HG02885 (cell line): Measurements from ENCODE around the gene CLIP4.

Experiments
- ATAC-seq: cut with Tn5 transposase; IDR thresholded peaks from one replicate; pipeline ENCODE4 v1.9.1; 2021; ENCODE audit warnings: mild to moderate bottlenecking; ENCODE audit not compliant: unreplicated experiment, poor library complexity

The CLIP4 gene

DNA sequence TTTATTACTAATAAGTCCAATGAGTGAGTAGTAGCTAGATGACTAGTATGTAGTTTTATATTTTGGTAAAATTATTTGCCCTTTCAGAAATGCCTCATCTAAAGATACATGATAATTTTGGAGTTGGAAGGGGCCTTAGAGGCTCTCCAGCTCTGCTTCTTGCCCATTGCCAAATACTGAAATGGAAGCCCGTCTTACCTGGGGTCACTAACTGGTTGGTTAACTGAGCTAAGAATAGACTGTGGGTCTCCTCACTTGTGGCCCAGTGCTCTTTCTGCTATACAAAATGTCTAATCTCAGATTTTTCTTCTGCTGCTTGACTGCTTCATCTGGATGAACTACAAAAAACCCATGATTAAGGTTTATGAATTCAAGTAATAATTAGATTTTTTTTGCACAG, 67.1 kb downstream of the CLIP4 start:
- no peak for ATAC-seq

DNA sequence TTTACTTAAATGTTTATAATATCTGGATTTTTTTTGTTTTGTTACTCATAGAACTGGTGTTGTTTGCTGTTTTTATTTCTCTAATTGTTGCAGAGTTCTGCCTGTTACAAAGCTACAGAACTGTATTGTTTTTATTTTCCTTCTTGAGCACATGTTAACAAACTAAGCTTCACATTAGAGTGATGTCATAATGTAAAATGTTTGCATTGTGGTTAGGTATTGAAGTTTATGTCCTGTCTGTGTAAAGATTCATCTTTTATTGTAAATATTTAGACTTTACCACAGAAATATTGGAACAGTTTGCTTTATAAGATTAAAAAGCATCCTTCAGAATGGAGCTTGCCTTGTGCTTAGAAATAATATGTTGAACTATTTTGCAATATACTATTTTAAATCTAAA, 67.7 kb downstream of the CLIP4 start:
- ATAC-seq: no peak

GRCh38 chr2:29184531-29184930, 69.3 kb downstream of the CLIP4 start:
- no peak for ATAC-seq

DNA sequence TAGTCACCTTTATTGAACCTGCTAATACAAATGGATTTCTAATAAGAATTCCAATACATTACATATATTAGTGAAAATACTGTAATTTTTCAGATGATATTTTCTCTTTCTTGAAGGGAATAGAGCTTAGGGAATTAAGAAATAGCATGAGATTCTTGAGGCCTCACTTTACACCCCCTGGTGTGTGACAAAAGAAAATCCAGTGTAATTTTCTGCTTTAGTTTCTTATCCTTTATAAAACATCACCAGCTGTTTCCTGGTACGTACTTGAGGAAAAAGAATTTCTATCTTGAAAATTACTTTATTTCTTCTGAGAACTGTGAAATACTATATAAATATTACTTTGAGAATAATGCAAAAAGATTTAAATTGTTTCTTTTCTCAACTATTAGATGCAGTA, 71.6 kb downstream of the CLIP4 start:
- no peak for ATAC-seq

- ATAC-seq: no peak
These were observed 72.7 kb downstream of the CLIP4 start for GRCh38 chr2:29187926-29188325.

- ATAC-seq: no peak
These were observed 73.8 kb downstream of the CLIP4 start for GRCh38 chr2:29189052-29189451.

GRCh38 chr2:29191817-29192216, 76.6 kb downstream of the CLIP4 start:
- ATAC-seq: no peak

DNA sequence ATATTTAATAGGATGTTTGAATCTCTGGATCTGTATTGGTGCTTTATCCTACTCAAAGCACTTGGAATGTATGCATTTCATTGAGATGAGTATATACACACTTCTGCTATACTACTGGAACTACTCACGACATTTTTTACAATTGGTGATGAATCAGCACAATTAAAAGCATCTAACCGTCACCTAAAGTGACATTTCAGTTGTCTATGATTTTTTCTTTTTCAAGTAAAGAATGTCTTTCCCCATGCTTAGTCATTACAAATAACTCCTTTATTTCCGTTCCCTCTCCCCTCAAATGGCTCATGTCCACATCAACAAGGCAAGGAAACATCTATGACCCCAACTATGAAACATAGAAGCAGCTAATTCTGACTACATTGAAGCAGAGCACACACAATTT, 77.3 kb downstream of the CLIP4 start:
- ATAC-seq: no peak

- ATAC-seq: no peak
These were observed 77.9 kb downstream of the CLIP4 start for GRCh38 chr2:29193111-29193510.

- no peak for ATAC-seq
These were observed 78.5 kb downstream of the CLIP4 start for GRCh38 chr2:29193681-29194080.

DNA sequence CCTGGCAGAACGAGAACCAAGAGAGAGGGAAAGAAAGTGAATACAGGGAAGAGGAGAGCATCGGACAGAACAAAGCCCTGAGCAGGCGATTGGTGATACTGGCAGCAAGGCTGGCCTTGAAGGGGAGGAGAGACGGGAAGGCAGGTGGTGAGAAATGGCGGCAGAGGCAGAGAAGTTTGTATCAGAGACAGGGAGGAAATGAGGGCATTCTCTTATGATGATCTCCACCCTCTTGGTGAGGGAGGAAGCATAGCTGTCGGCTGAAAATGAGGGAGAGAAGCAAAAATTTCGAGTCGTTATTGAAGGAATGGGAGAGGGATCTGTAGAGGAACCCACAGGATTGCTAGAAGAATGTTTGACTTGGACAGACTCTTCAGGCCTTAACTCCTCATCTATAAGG, 80.6 kb downstream of the CLIP4 start:
- no peak for ATAC-seq

GRCh38 chr2:29196792-29197788, 81.9 kb downstream of the CLIP4 start:
- peak; percentile 43 for ATAC-seq

- ATAC-seq: no peak
These were observed 86.8 kb downstream of the CLIP4 start for GRCh38 chr2:29201979-29202378.

- no peak for ATAC-seq
These were observed 87.7 kb downstream of the CLIP4 start for GRCh38 chr2:29202819-29203495.

DNA sequence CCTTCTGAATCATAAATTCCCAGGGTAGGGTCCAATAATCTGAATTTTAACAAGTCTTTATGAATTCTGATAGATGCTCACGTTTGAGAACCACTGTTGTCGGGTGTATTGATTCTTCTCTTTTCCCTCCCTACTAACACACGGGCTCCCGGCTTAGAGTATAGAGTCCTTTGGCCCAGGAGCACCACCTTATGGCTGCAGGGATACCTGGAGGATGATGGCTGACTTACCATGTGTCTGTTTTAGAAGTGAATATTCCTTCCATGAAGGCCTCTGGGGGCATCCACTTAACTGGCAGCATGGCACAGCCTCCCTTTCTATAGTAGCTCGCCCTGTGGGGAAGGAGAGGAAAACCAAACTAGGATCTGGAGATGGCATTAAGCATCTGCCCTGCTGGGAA, 91.7 kb downstream of the CLIP4 start:
- no peak for ATAC-seq

- no peak for ATAC-seq
These were observed 92.3 kb downstream of the CLIP4 start for GRCh38 chr2:29207352-29208148.

DNA sequence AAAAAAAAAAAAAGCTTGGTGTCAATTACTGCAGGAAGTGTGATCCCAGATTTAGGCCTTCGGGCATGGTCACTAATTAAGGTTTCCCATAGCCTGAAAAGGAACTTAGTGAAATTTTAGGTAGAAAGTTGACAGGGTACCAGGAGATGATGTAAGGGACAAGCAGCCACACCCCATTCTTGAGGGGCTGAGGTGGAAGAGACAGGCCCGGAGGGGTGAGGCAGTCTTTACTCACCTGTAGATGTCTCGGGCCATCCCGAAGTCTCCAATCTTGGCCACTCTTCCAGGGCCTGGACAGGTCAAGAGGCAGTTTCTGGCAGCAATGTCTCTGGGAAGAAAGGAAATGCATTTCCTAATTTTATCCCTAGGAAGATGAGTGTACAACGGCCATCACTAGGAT, 94.3 kb downstream of the CLIP4 start:
- no peak for ATAC-seq

DNA sequence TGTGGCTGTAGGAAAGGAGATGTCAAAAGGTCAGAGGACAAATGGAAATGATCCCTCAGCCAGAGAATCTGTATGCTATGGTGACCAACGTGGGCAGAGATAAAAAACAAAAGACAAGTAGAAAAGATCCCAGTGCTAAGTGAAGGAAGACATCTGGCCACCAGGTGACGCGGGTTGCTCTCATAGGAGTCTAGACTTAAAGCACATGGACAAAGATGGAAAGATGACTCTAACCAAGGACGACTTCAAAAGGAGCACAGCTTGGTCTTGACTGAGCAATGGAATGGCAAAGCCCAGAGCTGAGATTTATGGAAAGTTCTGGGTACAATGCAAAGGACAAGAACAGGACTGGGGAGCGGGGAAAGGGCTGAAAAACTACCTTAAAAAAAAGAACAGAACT, 96.8 kb downstream of the CLIP4 start:
- no peak for ATAC-seq

DNA sequence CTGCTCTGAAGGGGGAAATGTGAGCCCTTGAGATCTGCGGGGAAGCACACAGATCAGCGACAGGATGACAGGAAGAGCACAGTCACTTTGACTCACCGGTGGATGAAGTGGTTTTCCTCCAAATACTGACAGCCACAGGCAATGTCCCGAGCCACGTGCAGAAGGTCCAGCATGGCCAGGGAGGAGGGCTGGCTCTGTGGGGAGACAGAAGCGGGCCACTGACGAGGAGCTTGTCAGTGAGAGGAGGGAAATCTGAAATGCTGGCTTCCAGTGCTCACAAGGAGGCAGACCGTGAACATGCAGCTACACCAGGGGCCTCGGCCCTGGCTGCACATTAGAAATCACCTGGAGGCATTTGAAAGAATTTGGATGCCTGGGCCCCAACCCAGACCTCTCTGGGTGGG, 98.7 kb downstream of the CLIP4 start:
- no peak for ATAC-seq

GRCh38 chr2:29215073-29215472, 99.9 kb downstream of the CLIP4 start:
- ATAC-seq: no peak
